Measurements from ENCODE around the gene GEMIN8. TPM values are rescaled to one million over a fixed set of nuclear protein-coding genes. Genes with fewer than 3 reads are reported as not detected.

Gene GEMIN8
- total and polyA plus RNA-seq, 4 donors = 10.9 to 25.7 (median 22.9) TPM

DNA sequence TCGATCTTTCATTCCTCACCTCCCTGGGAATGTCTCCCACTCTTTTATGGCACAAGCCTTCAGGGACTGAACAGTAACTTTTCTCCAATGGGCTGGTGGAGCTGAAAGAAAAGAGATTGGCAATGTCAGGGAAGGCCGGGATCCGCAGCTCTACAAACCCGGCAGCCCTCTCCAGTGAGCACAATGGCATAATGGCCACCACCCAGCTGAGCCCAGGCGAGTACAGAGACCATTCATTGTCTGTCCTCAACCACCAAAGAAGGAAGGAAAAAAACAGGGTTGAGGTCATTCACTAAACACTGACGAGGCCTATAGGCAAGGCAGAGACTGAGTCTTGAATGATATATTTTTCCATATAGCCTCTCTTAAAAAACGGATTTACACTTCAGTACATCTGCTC is 3.6 kb downstream of the GEMIN8 start:
- ATAC-seq (ENCODE audit: insufficient read depth, low FRiP score) (no peak), DNase-seq (no peak)
- Histone ChIP-seq H3K9me3 (ENCODE audit: control insufficient read depth in 4 of 4, insufficient read depth in 3 of 4, low read length in 3 of 4) (peaks cover 0 to 4% (median 0%) of the 10 kb centered on the region in 4 donors), H3K9ac (ENCODE audit: insufficient read depth in 1 of 2, low read length in 2 of 2) (no peak overlapping the region), H3K36me3 (ENCODE audit: control insufficient read depth in 4 of 4, insufficient read depth in 4 of 4, low read length in 4 of 4) (peaks cover 0 to 2% (median 0%) of the 10 kb centered on the region in 4 donors), H3K4me1 (ENCODE audit: control insufficient read depth in 5 of 5, insufficient read depth in 5 of 5, low read length in 5 of 5) (peaks cover 0 to 8% (median 3%) of the 10 kb centered on the region in 5 donors), H3K4me3 (no peak overlapping the region), H3K27ac (ENCODE audit: low read depth in 1 of 2, low read length in 1 of 2) (no peak overlapping the region), H3K27me3 (ENCODE audit: control insufficient read depth in 3 of 3, insufficient read depth in 3 of 3, low read length in 2 of 3) (peaks cover 0 to 55% (median 22%) of the 10 kb centered on the region in 3 donors)
- TF ChIP-seq, protein P1, sequence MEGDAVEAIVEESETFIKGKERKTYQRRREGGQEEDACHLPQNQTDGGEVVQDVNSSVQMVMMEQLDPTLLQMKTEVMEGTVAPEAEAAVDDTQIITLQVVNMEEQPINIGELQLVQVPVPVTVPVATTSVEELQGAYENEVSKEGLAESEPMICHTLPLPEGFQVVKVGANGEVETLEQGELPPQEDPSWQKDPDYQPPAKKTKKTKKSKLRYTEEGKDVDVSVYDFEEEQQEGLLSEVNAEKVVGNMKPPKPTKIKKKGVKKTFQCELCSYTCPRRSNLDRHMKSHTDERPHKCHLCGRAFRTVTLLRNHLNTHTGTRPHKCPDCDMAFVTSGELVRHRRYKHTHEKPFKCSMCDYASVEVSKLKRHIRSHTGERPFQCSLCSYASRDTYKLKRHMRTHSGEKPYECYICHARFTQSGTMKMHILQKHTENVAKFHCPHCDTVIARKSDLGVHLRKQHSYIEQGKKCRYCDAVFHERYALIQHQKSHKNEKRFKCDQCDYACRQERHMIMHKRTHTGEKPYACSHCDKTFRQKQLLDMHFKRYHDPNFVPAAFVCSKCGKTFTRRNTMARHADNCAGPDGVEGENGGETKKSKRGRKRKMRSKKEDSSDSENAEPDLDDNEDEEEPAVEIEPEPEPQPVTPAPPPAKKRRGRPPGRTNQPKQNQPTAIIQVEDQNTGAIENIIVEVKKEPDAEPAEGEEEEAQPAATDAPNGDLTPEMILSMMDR (IDR thresholded peaks at IDR 0.05; ENCODE audit: control extremely low read depth, extremely low read depth) = no peak
- 58 to 61% methylated on average over 7 of the region's 7 CpGs for whole genome bisulfite sequencing, 2 donors

DNA sequence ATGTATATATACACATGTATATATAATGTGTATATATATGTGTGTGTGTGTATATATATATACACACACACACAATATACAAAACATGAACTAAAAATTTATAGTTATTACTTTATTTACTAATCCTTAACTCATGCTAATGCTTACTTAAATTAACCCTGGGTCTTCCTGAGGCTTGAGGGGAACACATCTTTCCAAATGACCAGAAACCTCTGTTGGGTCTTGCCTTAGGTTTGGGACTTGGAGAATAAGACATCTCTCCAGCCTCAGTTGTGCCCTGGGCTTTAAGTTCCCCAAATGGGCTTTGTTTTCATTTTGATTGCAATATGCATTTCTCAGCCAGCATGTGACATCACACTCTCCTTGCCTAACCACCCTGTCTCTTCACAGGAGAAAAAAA is 7.7 kb downstream of the GEMIN8 start:
- peaks cover 2 to 5% (median 2%) of the 10 kb centered on the region in 4 donors for H3K36me3 ChIP-seq (ENCODE audit: control insufficient read depth in 4 of 4, insufficient read depth in 4 of 4, low read length in 4 of 4)
- no peak overlapping the region for H3K4me3 ChIP-seq
- H3K4me1 ChIP-seq (ENCODE audit: control insufficient read depth in 5 of 5, insufficient read depth in 5 of 5, low read length in 5 of 5) = peaks cover 0 to 3% (median 0%) of the 10 kb centered on the region in 5 donors
- no peaks in the 10 kb centered on the region for H3K9me3 ChIP-seq (ENCODE audit: control insufficient read depth in 4 of 4, insufficient read depth in 3 of 4, low read length in 3 of 4)
- H3K27me3 ChIP-seq (ENCODE audit: control insufficient read depth in 3 of 3, insufficient read depth in 3 of 3, low read length in 2 of 3) = peaks cover 0 to 54% (median 8%) of the 10 kb centered on the region in 3 donors
- ATAC-seq (ENCODE audit: insufficient read depth, low FRiP score) = no peak
- TF ChIP-seq, protein P1 (IDR thresholded peaks at IDR 0.05; ENCODE audit: control extremely low read depth, extremely low read depth) = no peak
- no peak for DNase-seq
- H3K9ac ChIP-seq (ENCODE audit: insufficient read depth in 1 of 2, low read length in 2 of 2) = no peak overlapping the region
- H3K27ac ChIP-seq (ENCODE audit: low read depth in 1 of 2, low read length in 1 of 2) = no peak overlapping the region

DNA sequence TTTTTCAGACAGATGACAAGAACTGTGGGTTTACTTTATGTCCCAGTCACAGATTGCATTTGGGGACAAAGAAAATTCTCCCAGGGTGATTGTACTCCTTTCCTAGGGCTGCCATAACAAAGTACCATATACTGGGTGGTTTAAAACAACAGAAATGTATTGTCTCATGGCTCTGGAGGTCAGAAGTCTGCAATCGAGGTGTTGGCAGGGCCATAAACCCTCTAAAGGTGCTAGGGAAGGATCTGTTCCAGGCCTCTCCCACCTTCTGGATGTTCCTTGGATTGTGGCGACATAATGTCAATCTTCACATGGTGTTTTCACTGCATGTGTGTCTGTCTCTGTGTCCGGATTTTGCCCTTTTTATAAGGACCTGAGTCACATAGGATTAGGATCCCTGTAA is 12.3 kb downstream of the GEMIN8 start:
- Histone ChIP-seq H3K4me1 (ENCODE audit: control insufficient read depth in 5 of 5, insufficient read depth in 5 of 5, low read length in 5 of 5) (peaks cover 0 to 3% (median 0%) of the 10 kb centered on the region in 5 donors), H3K36me3 (ENCODE audit: control insufficient read depth in 4 of 4, insufficient read depth in 4 of 4, low read length in 4 of 4) (peaks cover 2 to 5% (median 4%) of the 10 kb centered on the region in 4 donors), H3K27me3 (ENCODE audit: control insufficient read depth in 3 of 3, insufficient read depth in 3 of 3, low read length in 2 of 3) (peaks cover 0 to 54% (median 12%) of the 10 kb centered on the region in 3 donors), H3K4me3 (no peak overlapping the region), H3K27ac (ENCODE audit: low read depth in 1 of 2, low read length in 1 of 2) (no peak overlapping the region), H3K9ac (ENCODE audit: insufficient read depth in 1 of 2, low read length in 2 of 2) (no peak overlapping the region), H3K9me3 (ENCODE audit: control insufficient read depth in 4 of 4, insufficient read depth in 3 of 4, low read length in 3 of 4) (peaks cover 0 to 2% (median 0%) of the 10 kb centered on the region in 4 donors)
- TF ChIP-seq, protein P1 (IDR thresholded peaks at IDR 0.05; ENCODE audit: control extremely low read depth, extremely low read depth) = no peak
- WGBS, 2 donors = 88 to 91% methylated on average over 3 of the region's 3 CpGs
- DNase-seq (no peak), ATAC-seq (ENCODE audit: insufficient read depth, low FRiP score) (no peak)

DNA sequence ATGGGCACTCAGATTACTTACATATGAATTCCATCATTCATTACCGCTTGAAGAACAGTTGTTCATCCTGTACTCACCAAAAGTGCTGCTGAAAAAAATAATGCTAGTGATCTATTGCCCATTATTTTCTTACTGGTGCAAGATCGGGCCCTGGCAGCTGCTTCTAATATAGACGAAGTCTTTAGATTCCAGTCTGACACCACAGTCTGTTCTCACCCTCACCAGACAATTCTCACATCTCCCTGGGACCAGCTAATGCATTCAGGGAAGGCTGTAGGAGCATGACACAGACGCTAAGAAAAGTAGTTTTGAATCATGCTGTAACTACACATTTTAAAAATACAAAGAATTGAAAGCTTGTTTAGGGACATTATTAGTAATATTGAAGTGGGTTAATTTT is 13.8 kb downstream of the GEMIN8 start:
- DNase-seq (no peak), ATAC-seq (ENCODE audit: insufficient read depth, low FRiP score) (no peak)
- Histone ChIP-seq H3K9ac (ENCODE audit: insufficient read depth in 1 of 2, low read length in 2 of 2) (no peak overlapping the region), H3K36me3 (ENCODE audit: control insufficient read depth in 4 of 4, insufficient read depth in 4 of 4, low read length in 4 of 4) (peaks cover 2 to 5% (median 4%) of the 10 kb centered on the region in 4 donors), H3K4me3 (no peak overlapping the region), H3K9me3 (ENCODE audit: control insufficient read depth in 4 of 4, insufficient read depth in 3 of 4, low read length in 3 of 4) (peaks cover 0 to 4% (median 0%) of the 10 kb centered on the region in 4 donors), H3K27me3 (ENCODE audit: control insufficient read depth in 3 of 3, insufficient read depth in 3 of 3, low read length in 2 of 3) (peaks cover 0 to 49% (median 12%) of the 10 kb centered on the region in 3 donors), H3K4me1 (ENCODE audit: control insufficient read depth in 5 of 5, insufficient read depth in 5 of 5, low read length in 5 of 5) (peaks cover 0 to 3% (median 0%) of the 10 kb centered on the region in 5 donors), H3K27ac (ENCODE audit: low read depth in 1 of 2, low read length in 1 of 2) (no peak overlapping the region)
- TF ChIP-seq, protein P1 (IDR thresholded peaks at IDR 0.05; ENCODE audit: control extremely low read depth, extremely low read depth) = no peak
- WGBS, 2 donors = 78 to 82% methylated on average over 4 of the region's 4 CpGs

Measured in lung (tissue), 12 donors.